HepG2 (cell line): Measurements from ENCODE around the gene TP53TG5. TPM values are rescaled to one million over a fixed set of nuclear protein-coding genes. Genes with fewer than 3 reads are reported as not detected.
A peak's percentile ranks its signal among the peaks of the same experiment; 100 is the strongest.

Experiments
- BORCS8-MEF2B ChIP-seq: sonication (generic); formaldehyde crosslinking; IDR thresholded peaks from 2 replicates; pipeline ENCODE4 v1.8.0; 2022; ENCODE audit warnings: mild to moderate bottlenecking, missing genetic modification reagents
- KAT8 ChIP-seq: IDR thresholded peaks from 2 replicates; pipeline ENCODE4 v1.6.1; 2016; ENCODE audit warnings: missing genetic modification reagents, missing compliant biosample characterization
- MEF2D ChIP-seq: sonication (generic); formaldehyde crosslinking; IDR thresholded peaks from 2 replicates; pipeline ENCODE4 v1.5.1; 2020; ENCODE audit warnings: mild to moderate bottlenecking, missing genetic modification reagents
- RERE ChIP-seq: IDR thresholded peaks from 2 replicates; pipeline ENCODE4 v1.6.1; 2016; ENCODE audit warnings: low read depth, missing genetic modification reagents, missing compliant biosample characterization
- TARDBP ChIP-seq: sonication (generic); formaldehyde crosslinking; IDR thresholded peaks from 2 replicates; pipeline ENCODE4 v1.8.0; 2022; ENCODE audit warnings: mild to moderate bottlenecking, missing genetic modification reagents
- polyA plus RNA-seq, 8 experiments: library from polyadenylated mRNA; depleted of rRNA in 3 of 8; stranded (reverse) in 7 of 8; unstranded in 1 of 8; fragments of >200 nt; fragmentation: Illumina TruSeq in 4 of 8; extraction: Trizol in 4 of 8; gene quantifications; 2 replicates each; pipeline versions ENCODE4 v1.2.1 to v1.2.3, GENCODE V29; 2011 to 2016; ENCODE audit warnings: low read depth in 4 of 8, missing spikeins in 1 of 8, mixed read lengths in 1 of 8; ENCODE audit not compliant: insufficient read depth in 1 of 8
- total RNA-seq, 5 experiments: library from RNA; depleted of rRNA; stranded (reverse); fragments of >200 nt; fragmentation: Illumina TruSeq; extraction: Trizol; gene quantifications; 2 replicates each; pipeline ENCODE4 v1.2.3, GENCODE V29; 2016; ENCODE audit warnings: low read depth in 1 of 5
- TF ChIP-seq, protein P1 (sequence below): sonication (generic); formaldehyde crosslinking; IDR thresholded peaks from 2 replicates; pipeline ENCODE4 v1.8.1; 2023; ENCODE audit warnings: missing genetic modification reagents, inconsistent platforms, borderline replicate concordance
- TF ChIP-seq, protein P2 (sequence below): sonication (generic); formaldehyde crosslinking; IDR thresholded peaks from 2 replicates; pipeline ENCODE4 v1.4.0; 2020; ENCODE audit warnings: mild to moderate bottlenecking, missing genetic modification reagents, borderline replicate concordance
- TF ChIP-seq, protein P3 (sequence below): sonication (generic); formaldehyde crosslinking; IDR thresholded peaks from 2 replicates; pipeline ENCODE4 v1.4.0; 2020; ENCODE audit warnings: missing genetic modification reagents
- TF ChIP-seq, protein P4 (sequence below): sonication (generic); formaldehyde crosslinking; IDR thresholded peaks from 2 replicates; pipeline ENCODE4 v1.9.0; 2022; ENCODE audit warnings: low read depth, missing genetic modification reagents

The TP53TG5 gene
- total and polyA plus RNA-seq, 2 of the 13 experiments (the other 11 are each of a cell fraction or from before 2014, with no cell fraction given) = 0.11 TPM; not detected in 1

DNA sequence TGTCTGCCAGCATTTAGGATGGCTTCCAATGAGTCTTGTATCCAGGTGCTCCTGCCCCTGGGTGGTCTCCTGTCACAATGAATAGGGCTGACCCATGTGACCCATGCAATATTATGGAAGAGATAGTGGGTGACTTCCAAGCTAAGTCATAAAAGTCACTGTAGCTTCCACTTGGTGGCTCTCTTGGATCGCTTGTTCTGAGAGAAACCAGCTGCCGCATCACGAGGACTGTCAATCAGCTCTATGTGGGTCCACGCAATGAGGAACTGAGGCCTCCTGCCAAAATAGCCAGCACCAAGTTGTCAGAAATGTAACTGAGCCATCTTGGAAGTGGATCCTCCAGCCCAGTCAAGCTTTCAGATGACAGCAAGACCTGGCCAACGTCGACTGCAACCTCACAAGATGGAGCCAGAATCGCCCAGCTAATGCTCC, 55.2 kb downstream of the TP53TG5 start (continued):
- TF ChIP-seq, protein P1, sequence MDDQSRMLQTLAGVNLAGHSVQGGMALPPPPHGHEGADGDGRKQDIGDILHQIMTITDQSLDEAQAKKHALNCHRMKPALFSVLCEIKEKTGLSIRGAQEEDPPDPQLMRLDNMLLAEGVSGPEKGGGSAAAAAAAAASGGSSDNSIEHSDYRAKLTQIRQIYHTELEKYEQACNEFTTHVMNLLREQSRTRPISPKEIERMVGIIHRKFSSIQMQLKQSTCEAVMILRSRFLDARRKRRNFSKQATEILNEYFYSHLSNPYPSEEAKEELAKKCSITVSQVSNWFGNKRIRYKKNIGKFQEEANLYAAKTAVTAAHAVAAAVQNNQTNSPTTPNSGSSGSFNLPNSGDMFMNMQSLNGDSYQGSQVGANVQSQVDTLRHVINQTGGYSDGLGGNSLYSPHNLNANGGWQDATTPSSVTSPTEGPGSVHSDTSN (CRISPR knock-in tag) = no peak
- TF ChIP-seq, protein P2, sequence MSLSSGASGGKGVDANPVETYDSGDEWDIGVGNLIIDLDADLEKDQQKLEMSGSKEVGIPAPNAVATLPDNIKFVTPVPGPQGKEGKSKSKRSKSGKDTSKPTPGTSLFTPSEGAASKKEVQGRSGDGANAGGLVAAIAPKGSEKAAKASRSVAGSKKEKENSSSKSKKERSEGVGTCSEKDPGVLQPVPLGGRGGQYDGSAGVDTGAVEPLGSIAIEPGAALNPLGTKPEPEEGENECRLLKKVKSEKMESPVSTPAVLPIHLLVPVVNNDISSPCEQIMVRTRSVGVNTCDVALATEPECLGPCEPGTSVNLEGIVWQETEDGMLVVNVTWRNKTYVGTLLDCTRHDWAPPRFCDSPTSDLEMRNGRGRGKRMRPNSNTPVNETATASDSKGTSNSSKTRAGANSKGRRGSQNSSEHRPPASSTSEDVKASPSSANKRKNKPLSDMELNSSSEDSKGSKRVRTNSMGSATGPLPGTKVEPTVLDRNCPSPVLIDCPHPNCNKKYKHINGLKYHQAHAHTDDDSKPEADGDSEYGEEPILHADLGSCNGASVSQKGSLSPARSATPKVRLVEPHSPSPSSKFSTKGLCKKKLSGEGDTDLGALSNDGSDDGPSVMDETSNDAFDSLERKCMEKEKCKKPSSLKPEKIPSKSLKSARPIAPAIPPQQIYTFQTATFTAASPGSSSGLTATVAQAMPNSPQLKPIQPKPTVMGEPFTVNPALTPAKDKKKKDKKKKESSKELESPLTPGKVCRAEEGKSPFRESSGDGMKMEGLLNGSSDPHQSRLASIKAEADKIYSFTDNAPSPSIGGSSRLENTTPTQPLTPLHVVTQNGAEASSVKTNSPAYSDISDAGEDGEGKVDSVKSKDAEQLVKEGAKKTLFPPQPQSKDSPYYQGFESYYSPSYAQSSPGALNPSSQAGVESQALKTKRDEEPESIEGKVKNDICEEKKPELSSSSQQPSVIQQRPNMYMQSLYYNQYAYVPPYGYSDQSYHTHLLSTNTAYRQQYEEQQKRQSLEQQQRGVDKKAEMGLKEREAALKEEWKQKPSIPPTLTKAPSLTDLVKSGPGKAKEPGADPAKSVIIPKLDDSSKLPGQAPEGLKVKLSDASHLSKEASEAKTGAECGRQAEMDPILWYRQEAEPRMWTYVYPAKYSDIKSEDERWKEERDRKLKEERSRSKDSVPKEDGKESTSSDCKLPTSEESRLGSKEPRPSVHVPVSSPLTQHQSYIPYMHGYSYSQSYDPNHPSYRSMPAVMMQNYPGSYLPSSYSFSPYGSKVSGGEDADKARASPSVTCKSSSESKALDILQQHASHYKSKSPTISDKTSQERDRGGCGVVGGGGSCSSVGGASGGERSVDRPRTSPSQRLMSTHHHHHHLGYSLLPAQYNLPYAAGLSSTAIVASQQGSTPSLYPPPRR = no peak
- TF ChIP-seq, protein P3, sequence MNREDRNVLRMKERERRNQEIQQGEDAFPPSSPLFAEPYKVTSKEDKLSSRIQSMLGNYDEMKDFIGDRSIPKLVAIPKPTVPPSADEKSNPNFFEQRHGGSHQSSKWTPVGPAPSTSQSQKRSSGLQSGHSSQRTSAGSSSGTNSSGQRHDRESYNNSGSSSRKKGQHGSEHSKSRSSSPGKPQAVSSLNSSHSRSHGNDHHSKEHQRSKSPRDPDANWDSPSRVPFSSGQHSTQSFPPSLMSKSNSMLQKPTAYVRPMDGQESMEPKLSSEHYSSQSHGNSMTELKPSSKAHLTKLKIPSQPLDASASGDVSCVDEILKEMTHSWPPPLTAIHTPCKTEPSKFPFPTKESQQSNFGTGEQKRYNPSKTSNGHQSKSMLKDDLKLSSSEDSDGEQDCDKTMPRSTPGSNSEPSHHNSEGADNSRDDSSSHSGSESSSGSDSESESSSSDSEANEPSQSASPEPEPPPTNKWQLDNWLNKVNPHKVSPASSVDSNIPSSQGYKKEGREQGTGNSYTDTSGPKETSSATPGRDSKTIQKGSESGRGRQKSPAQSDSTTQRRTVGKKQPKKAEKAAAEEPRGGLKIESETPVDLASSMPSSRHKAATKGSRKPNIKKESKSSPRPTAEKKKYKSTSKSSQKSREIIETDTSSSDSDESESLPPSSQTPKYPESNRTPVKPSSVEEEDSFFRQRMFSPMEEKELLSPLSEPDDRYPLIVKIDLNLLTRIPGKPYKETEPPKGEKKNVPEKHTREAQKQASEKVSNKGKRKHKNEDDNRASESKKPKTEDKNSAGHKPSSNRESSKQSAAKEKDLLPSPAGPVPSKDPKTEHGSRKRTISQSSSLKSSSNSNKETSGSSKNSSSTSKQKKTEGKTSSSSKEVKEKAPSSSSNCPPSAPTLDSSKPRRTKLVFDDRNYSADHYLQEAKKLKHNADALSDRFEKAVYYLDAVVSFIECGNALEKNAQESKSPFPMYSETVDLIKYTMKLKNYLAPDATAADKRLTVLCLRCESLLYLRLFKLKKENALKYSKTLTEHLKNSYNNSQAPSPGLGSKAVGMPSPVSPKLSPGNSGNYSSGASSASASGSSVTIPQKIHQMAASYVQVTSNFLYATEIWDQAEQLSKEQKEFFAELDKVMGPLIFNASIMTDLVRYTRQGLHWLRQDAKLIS (CRISPR knock-in tag) = no peak
- TF ChIP-seq MEF2D (CRISPR knock-in tag) (no peak), RERE (CRISPR knock-in tag) (no peak), KAT8 (CRISPR knock-in tag) (peak; percentile 79), TARDBP (CRISPR knock-in tag) (peak; percentile 77; the same call in 1 of the 2 replicates), BORCS8-MEF2B (peak; percentile 49; the same call in 1 of the 2 replicates)
- TF ChIP-seq, protein P4, sequence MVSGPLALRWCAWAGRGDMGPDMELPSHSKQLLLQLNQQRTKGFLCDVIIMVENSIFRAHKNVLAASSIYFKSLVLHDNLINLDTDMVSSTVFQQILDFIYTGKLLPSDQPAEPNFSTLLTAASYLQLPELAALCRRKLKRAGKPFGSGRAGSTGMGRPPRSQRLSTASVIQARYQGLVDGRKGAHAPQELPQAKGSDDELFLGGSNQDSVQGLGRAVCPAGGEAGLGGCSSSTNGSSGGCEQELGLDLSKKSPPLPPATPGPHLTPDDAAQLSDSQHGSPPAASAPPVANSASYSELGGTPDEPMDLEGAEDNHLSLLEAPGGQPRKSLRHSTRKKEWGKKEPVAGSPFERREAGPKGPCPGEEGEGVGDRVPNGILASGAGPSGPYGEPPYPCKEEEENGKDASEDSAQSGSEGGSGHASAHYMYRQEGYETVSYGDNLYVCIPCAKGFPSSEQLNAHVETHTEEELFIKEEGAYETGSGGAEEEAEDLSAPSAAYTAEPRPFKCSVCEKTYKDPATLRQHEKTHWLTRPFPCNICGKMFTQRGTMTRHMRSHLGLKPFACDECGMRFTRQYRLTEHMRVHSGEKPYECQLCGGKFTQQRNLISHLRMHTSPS (CRISPR knock-in tag) = no peak
